HG03575 (cell line): Measurements from ENCODE around the gene UGT1A9.

ENCODE experiments used
- ATAC-seq: cut with Tn5 transposase; IDR thresholded peaks from one replicate; pipeline ENCODE4 v1.9.1; 2021; ENCODE audit not compliant: unreplicated experiment, insufficient number of reproducible peaks, low FRiP score; ENCODE audit errors: extremely low read depth

UGT1A9 gene

DNA sequence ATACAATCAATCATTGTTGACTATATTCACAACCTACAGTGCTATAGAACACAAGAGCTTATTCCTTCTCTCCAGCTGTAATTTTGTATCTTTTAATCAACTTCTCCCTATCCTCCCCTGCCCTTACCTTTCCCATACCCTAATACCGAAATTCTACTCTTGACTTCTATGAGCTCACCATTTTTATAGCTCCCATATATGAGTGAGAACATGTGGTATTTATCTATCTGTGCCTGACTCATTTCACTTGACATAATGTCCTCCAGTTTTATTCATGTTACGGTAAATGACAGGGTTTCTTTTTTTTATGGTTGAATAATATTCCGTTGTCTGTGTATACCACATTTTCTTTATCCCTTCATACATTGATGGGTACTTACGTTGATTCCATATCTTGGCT, 109.1 kb downstream of the UGT1A9 start:
- ATAC-seq: no peak

GRCh38 chr2:233789554-233789953, 117.9 kb downstream of the UGT1A9 start:
- no peak for ATAC-seq

GRCh38 chr2:233791151-233791882, 119.6 kb downstream of the UGT1A9 start:
- ATAC-seq: no peak

GRCh38 chr2:233791883-233792329, 120.2 kb downstream of the UGT1A9 start:
- no peak for ATAC-seq

DNA sequence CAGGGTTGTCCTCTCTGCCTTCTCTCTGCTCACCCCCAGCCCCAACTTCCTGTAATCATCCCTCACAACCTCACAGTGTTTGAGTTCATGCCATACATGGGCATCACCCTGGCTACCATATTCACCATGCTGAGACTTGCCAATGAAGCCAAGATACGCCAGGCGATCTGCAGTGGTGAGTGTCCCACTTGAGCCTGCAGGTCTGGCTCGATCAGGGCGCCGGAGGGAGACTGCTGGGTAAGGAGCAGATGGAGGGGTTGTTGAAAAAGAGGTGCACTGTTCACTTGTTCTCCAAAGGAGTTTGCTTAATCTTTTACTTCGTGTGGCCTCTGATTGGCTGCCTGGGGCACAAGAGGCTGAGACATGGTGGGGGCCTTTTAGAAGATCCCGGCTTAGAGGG, 121.0 kb downstream of the UGT1A9 start:
- no peak for ATAC-seq

- no peak for ATAC-seq
Observed at GRCh38 chr2:233793465-233794127, 121.9 kb downstream of the UGT1A9 start.

- ATAC-seq: no peak
Observed at GRCh38 chr2:233794128-233794658, 122.5 kb downstream of the UGT1A9 start.

- no peak for ATAC-seq
Observed at GRCh38 chr2:233795735-233796171, 124.1 kb downstream of the UGT1A9 start.

- no peak for ATAC-seq
Observed at GRCh38 chr2:233796254-233796653, 124.6 kb downstream of the UGT1A9 start.

DNA sequence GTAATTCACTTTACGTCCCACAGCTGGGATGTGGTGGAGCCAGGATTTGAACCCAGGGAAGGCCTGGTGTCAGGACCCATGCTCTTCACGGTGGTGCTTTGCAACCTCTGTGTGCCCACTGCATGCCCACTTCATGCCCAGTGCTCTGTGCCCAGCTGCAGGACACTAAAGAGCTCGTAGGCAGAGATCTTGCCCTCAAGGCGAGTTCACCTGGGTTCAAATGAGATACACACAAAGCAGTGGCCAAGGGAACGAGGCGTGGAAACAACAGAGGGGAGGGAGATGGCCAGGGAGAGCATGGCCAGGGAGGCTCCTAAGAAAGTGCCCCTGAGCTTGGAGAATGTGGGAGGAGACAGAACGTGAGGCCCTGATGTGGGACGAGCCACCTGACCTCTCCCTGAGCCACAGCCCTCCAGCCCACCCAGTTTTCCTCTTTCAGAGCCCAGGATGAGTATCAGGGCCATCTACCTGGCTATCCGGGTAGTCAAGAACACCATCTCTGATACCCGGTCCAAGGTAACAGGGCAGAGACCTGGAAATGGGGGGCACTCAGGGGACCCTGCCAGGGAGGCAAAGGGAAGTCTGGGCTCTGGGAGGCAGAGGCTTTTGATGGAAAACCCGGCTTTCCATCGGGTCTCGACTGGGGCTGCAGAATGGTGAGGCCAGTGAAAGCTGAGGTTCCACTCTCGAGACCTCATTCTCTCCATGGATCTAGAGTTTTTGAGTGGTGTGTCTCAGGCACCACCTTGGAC, 126.8 kb downstream of the UGT1A9 start:
- ATAC-seq: no peak

DNA sequence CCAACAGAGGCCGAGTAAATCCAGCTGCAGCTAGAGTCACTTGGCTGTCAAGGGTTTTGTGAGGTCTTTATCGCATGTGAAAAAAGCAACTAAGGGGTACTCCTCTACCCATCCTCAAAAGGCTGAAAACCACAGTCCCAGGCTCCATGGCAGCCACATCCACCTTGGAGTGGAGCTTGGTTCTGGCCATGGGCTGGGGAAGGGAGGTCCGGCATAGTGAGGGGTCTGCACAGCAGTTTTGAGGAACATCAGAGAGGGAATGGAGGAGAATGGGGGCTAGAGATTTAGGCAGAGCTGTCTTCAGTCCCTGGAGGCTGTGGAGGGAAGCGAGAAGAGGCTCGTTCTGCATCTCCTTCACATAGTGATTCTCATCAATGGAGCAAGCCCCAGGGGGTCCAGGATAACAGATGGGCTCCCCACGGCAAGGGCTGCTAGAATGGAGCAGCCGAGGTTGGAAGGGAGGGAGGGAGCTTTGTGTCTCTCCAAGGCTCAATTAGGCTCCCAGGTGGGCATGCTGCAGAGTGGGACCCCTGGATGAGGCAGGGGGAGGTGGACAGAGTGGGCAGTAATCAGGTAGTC, 127.5 kb downstream of the UGT1A9 start:
- no peak for ATAC-seq

DNA sequence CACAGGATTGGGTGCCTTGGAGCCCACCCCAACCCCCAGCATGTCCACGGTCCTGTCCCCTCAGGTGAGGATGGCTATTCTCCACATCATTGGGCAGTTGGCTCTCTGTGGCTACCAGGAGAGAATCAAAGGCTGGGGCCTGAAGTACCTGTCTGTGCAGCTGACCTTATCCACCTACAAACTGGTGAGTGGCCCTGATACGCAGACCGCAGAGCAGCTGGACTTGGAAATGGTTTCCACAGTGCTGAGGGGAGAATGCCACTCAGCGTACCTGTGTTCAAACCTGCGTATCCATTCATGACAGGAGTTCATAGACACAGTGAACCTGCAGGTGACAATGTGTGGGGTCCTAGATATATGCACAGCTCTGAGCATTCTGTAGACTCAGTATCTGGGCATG, 128.0 kb downstream of the UGT1A9 start:
- ATAC-seq: no peak

- no peak for ATAC-seq
Observed at GRCh38 chr2:233800208-233800607, 128.5 kb downstream of the UGT1A9 start.

DNA sequence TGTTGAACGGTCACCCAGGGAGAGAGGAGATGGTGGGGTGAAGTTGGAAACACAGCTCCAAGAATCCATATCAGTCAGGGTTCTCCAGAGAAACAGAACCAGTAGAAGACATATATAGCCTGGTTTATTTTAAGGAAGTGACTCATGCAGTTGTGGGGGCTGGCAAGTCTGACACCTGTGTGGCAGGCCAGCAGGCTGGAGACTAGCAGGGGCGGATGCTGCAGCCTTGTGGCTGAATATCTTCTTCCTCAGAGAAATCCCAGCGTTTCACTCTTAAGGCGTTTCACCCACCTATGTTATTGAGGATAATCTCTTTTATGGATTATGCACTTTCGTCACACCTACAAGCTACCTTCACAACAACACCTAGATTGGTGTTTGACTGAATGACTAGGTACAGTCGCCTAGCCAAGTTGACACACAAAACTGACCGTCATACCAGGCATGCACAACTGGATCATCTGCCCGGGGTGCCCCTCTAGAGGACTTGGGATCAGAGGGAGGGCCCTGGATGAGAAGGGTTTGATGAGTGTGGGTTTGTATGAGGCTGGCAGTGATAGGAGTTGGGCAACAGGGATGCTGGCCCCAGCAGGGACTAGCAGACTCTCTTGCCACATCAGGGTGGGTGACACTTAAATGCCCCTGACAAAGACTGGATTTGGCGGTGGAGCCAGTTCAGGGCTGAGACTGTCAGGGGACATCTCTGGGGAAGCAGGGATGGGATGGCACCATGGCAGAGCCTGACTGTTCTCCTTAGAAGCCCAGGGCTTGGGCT, 129.8 kb downstream of the UGT1A9 start:
- ATAC-seq: no peak

GRCh38 chr2:233802132-233802815, 130.6 kb downstream of the UGT1A9 start:
- no peak for ATAC-seq

- no peak for ATAC-seq
Observed at GRCh38 chr2:233803292-233803911, 131.7 kb downstream of the UGT1A9 start.

GRCh38 chr2:233803994-233804393, 132.3 kb downstream of the UGT1A9 start:
- no peak for ATAC-seq
